ENCODE measurements around the gene SEMA4B.

DNA sequence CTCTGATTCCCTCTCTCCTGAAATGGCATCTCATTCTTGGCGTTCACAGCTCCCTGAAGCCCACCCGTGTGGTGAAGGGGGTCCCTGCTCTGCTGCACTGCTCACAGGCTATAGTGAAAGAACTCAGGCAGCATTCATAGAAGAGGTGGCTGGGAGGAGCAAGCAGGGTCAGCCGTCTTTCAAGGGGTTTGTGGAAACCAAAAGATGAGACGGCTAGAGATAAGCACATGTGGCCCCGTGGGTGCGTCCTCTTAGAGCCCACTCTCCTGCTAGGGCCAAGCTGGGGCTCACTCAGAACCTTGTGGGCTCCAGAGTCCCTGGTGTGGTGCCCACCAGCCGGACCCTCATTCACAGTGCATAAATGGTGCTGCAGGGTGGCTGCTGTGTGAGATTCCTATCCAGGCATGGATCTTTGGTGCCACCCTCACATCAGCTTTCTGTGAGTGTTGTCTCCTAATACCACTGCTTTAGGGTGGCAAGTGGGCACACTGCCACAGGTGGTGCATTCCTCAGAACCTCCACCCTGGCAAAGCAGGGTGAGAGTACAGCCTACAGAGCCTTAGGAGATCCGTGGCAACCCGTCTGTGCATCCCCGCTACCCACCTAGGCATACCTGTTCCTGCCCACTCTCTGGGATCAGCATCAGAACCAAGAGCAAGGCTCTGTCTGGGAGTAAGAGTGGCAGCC, 11.2 kb upstream of the SEMA4B start:
- TF ChIP-seq, protein P1, sequence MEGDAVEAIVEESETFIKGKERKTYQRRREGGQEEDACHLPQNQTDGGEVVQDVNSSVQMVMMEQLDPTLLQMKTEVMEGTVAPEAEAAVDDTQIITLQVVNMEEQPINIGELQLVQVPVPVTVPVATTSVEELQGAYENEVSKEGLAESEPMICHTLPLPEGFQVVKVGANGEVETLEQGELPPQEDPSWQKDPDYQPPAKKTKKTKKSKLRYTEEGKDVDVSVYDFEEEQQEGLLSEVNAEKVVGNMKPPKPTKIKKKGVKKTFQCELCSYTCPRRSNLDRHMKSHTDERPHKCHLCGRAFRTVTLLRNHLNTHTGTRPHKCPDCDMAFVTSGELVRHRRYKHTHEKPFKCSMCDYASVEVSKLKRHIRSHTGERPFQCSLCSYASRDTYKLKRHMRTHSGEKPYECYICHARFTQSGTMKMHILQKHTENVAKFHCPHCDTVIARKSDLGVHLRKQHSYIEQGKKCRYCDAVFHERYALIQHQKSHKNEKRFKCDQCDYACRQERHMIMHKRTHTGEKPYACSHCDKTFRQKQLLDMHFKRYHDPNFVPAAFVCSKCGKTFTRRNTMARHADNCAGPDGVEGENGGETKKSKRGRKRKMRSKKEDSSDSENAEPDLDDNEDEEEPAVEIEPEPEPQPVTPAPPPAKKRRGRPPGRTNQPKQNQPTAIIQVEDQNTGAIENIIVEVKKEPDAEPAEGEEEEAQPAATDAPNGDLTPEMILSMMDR (IDR thresholded peaks at IDR 0.05; ENCODE audit: insufficient read depth, low read length) = no peak
- no peak for TF ChIP-seq GABPA (IDR thresholded peaks at IDR 0.05; ENCODE audit: low read depth)
- no peak for TF ChIP-seq POLR2AphosphoS5 (IDR thresholded peaks at IDR 0.05; ENCODE audit: low read depth)
- TF ChIP-seq, protein P2, sequence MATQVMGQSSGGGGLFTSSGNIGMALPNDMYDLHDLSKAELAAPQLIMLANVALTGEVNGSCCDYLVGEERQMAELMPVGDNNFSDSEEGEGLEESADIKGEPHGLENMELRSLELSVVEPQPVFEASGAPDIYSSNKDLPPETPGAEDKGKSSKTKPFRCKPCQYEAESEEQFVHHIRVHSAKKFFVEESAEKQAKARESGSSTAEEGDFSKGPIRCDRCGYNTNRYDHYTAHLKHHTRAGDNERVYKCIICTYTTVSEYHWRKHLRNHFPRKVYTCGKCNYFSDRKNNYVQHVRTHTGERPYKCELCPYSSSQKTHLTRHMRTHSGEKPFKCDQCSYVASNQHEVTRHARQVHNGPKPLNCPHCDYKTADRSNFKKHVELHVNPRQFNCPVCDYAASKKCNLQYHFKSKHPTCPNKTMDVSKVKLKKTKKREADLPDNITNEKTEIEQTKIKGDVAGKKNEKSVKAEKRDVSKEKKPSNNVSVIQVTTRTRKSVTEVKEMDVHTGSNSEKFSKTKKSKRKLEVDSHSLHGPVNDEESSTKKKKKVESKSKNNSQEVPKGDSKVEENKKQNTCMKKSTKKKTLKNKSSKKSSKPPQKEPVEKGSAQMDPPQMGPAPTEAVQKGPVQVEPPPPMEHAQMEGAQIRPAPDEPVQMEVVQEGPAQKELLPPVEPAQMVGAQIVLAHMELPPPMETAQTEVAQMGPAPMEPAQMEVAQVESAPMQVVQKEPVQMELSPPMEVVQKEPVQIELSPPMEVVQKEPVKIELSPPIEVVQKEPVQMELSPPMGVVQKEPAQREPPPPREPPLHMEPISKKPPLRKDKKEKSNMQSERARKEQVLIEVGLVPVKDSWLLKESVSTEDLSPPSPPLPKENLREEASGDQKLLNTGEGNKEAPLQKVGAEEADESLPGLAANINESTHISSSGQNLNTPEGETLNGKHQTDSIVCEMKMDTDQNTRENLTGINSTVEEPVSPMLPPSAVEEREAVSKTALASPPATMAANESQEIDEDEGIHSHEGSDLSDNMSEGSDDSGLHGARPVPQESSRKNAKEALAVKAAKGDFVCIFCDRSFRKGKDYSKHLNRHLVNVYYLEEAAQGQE (IDR thresholded peaks at IDR 0.05; ENCODE audit: insufficient replicate concordance, low read depth) = no peak

Measured in HL-60 (cell line).